GM18511 (cell line): ENCODE measurements around the gene MYO1B.

Experiments
- ATAC-seq: cut with Tn5 transposase; IDR thresholded peaks from one replicate; pipeline ENCODE4 v1.9.1; 2021; ENCODE audit warnings: mild to moderate bottlenecking, moderate library complexity; ENCODE audit not compliant: unreplicated experiment

MYO1B gene

DNA sequence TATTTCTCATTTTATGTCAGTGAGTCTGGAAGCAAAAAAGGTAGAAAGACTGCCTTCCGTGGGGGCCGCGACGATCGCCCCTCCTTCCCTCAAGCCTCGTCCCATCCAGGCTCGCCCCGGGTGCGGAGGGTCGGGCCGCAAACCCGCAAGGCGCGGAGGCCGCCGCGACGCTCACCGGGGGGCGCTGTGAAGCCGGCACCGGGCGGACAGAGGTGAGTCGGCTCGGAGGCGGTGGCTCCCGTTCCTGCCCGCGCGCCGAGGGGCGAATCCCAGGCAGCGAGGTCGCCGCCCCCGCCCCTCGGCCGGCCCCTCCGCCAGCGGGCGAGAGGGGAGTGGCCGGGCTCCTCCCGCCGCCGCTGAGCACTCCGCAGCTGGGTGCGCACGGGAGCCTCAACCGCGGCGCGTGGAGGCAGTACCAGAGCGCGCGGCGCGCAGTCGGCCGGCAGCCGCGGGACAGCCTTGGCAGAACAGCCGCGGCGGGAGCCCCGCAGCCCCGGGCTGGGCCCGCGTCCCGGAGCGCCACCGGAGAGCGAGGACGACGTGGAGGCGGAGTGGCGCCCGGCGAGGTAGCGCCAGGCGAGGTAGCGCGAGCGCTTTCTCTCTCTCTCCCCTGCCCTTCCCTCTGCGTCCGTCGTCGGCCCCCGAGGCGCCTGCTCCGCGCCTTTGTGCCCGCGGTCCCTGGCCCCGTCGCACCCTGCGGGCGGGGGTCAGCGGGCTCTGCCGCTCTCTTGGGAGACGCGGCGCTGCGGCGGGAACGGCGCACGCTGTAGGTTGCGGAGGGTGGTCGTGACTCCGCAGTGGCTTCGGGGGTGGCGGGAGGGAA is at the start of gene MYO1B:
Gene MYO1B (plus strand): TSS at position 359 of the 823 bp plus-strand sequence. CDS start 31,492 bp downstream, outside the sequence.
- ATAC-seq: peak; percentile 59

- ATAC-seq: no peak
Observed at GRCh38 chr2:191197096-191197495, 48.1 kb upstream of the MYO1B start.

GRCh38 chr2:191198271-191198670 is 46.9 kb upstream of the MYO1B start:
- no peak for ATAC-seq

DNA sequence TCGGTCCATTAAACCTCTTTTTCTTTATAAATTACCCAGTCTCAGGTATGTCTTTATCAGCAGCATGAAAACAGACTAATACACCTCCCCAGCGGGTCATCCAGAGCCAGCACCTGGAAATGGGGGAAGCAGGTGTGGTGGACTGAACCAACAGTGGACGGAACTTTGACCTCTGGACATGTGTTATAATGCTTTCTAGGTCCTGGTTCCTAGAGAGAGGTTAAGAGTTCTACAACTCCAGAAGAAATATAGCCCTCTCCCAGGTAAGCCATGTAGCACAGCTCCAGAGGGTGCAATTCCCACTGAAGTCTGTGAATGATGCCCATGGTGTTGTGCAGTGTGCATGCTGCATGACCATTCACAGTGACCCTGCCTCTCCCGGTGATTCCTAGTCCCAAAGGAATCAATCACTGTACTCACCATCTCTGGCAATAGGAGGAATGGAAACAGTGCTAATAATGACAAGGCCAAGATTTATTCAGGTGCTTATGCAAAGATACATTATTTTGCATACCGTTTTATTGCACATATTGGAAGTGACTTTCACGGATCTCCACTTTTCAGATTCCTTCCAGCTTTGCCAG is 45.2 kb upstream of the MYO1B start:
- no peak for ATAC-seq

- ATAC-seq: no peak
Observed at GRCh38 chr2:191200910-191201309, 44.3 kb upstream of the MYO1B start.

- ATAC-seq: no peak
Observed at GRCh38 chr2:191202209-191202721, 42.9 kb upstream of the MYO1B start.

DNA sequence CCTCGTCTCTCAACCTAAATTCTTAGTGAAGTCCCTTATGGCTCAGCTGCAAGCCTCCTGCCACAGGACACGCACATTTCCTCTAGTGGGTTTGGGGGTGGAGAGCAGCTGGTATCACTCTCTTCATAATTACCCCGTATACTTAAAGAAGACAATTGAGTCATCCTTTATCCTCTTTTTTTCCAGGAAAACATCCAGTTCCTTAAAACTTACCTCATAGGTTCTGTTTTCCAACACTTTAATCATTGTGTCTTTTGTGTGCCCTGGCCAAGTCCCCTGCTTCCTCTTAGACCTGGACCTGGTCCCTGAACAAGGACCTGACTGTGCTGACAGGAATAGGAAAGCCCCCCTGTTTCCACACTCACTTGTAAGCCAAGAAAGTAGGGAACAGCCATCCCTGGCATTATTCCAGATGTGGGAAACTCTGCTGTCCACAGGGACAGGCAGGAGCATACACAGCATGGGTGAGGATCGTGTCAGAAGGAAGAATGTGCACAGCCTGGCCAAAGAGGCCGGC is 42.3 kb upstream of the MYO1B start:
- ATAC-seq: no peak

DNA sequence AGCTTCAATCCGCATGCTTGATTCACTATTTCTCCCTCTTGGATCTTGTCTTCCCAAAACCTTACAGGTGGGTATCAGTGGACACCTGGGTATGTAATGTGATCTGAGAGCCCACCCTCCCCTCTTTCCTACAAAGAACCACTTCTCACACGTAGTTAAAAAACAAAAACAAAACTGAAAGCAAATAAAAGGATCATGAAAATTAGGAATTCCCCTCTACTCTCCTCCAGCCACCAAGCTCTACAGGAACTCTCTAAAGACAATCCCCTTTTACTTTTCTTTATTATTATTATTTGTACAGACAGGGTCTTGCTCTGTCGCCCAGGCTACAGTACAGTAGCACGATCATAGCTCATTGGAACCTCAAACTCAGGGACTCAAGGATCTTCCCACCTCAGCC is 40.8 kb upstream of the MYO1B start:
- ATAC-seq: peak; percentile 70

GRCh38 chr2:191206613-191207471 is 38.4 kb upstream of the MYO1B start:
- no peak for ATAC-seq

- ATAC-seq: no peak
Observed at GRCh38 chr2:191209340-191209739, 35.9 kb upstream of the MYO1B start.

DNA sequence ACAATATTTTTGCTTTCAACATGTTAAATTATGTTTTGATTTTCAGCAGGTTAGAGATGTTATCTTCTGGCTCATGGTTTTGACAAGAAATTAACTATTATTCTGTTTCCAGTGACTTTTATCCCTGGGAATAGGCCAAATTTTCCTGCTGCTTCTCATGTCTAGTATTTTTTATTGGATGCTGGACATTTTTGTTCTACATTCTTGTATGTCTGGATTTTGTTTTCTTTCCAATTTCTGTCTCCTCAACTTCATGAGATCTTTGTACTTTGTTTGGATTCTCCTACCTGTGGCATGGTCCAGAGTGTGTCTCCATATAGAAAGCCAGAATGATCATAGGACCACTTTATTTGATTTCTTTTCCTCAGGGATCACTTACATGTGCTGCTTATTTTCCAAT is 33.1 kb upstream of the MYO1B start:
- no peak for ATAC-seq

DNA sequence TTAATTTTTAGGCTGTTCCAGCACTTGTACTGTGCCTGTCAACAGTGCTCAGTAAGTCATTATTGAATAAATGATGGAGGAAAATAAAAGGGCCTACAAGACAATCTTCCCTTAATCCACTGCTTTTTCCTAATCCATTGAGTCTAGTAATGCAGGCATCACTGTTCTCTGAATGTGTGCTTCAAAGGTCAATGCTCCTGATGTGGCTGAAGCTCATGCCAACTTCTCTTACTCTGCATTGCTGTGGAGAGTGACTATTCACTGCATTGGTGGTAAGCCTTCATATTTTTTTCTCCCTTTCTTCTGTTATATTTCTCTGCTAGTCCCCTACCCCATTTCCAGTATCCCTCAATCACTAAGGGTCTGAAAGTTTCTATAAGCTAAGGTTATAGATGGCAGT is 31.9 kb upstream of the MYO1B start:
- ATAC-seq: no peak

DNA sequence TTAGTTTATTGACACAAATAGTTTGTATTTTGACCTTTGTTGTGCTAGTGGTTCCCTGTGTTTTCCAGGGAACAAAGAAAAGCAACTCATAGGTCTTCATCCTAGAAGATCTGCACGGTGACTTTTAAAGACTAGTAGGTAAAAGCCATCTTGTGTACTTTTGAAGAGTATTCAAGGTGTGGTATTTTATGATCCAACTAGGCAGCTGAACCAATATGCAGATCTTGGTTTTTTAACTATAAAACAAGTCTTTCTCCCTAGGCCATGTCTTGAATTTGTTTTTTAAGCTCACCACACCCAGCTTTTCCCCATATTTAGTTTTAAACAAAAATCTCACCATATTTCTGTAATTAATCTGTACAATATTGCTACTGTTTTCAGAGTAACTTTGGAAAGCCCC is 30.0 kb upstream of the MYO1B start:
- no peak for ATAC-seq

DNA sequence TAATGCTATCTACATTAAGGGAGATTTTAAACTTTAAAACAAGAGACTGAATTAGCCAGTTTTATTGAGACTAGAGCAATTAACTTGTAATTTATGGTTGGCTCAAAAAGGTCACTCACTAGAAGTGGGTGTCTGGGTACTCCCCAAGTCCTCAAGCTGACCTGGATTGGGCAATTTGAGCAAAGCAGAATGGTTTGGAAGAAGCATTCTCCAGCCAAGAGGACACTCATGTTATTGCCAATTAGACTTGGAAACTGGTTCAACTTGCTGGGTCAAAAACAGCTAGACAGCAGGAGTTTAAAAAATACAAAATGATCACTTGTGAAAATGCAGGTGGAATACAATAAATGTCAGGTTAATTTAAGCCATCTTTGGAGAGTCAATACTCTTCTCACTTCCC is 29.5 kb upstream of the MYO1B start:
- no peak for ATAC-seq

GRCh38 chr2:191217580-191217979 is 27.6 kb upstream of the MYO1B start:
- no peak for ATAC-seq

DNA sequence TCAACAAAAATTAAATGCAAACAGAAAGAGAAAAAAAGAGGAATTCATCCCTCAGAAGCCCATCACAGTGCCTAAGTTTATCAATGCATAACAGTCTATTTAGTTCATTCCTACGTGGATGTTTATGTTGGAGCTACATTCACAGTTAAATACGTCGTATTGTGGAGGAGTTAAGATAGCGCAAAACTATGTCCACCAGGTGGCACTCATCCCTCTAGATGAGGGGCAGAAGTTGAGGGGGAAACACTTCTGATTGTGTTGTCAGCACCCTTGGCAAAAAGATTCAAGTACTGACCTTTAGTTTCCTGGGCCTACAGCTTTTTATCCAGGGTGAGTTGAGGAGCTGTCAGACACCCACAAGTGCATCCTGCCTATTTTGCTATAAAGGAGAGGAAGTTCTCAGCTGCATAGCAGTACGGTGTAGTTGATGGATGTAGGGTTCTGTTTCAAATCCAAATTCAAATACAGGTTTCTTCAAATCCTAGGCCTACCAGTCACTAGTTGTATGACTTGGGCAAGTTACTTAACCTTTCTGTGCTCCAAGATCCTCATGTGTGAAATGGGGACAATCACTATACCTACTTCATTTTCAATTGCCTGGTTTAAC is 26.8 kb upstream of the MYO1B start:
- ATAC-seq: peak; percentile 44

DNA sequence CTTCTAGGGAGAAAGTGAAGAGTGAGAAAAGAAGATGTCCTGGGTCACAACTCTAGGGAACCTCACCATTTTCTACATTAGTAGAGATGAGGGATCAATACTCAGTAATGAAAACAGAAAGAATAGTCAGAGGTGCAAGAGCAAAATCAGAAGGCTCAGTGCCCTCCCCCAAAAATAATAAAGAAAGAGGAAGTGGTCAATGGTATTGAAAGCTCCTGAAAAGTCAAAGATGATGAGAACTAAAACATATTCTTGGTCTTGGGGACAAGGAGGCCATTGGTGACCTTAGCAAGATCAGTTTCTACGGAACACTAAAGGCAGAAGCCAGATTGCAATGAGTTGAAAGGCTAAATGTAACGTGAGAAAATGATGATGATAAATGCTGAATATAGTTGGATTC is 24.5 kb upstream of the MYO1B start:
- peak; percentile 58 for ATAC-seq

- no peak for ATAC-seq
Observed at GRCh38 chr2:191221666-191222065, 23.5 kb upstream of the MYO1B start.

GRCh38 chr2:191222507-191222906 is 22.7 kb upstream of the MYO1B start:
- ATAC-seq: peak; percentile 52

- ATAC-seq: no peak
Observed at GRCh38 chr2:191222952-191223351, 22.3 kb upstream of the MYO1B start.

DNA sequence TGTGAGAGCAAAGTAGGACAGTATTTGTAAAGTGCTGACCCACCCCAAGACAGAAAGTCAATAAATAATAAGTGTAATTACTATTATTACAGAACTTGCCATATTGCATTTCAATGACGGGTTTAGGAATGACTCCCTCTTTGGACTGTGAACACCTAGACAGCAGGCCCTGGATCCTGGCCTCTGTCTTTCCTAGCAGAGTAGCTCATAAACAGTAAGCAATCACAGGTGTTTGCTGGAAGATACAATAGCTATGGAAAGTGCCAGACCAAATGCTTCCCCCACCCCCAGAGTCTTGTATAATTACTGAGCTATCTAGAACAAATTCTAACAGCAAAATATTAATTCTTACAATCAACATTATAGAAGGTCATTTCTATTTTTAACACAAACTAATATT is 20.1 kb upstream of the MYO1B start:
- ATAC-seq: no peak
